HFF-Myc (cell line): ENCODE results near the gene KCNIP1.

ENCODE experiments used
- DNase-seq: peaks from one replicate; pipeline ENCODE4 v3.0.0-alpha.2; 2011; ENCODE audit warnings: low read depth; ENCODE audit errors: extremely low read depth
- H3K4me3 ChIP-seq: replicated peaks from 2 replicates; pipeline ENCODE4 v1.5.1; 2011; ENCODE audit warnings: low read depth, mild to moderate bottlenecking, control low read depth, low read length
- TF ChIP-seq, protein P1 (sequence below): IDR thresholded peaks from 2 replicates; pipeline ENCODE4 v1.5.1; 2012; ENCODE audit warnings: mild to moderate bottlenecking, low read depth, low read length, control low read depth; ENCODE audit errors: missing control alignments

KCNIP1 gene

DNA sequence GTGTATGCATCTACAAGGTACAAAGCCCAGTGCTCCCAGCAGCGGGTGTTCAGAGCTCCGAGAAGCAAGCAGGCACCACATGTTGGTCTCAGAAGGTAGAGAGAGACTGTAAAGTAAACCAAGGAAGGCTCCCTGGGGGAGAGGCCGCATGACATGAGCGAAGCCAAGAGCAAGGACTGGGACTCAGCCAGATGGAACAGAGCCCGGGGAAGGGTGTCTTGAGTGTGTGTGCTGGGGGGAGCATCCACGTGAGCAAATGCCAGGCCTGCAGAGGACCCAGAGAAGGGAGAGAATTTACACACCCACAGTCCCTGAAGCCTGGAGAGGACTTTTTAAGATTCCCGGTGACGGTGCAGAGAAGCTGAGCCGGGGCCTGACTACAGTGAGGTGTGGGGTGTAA is 15.2 kb upstream of the KCNIP1 start:
- DNase-seq: no peak
- H3K4me3 ChIP-seq: no peak overlapping the region
- TF ChIP-seq, protein P1, sequence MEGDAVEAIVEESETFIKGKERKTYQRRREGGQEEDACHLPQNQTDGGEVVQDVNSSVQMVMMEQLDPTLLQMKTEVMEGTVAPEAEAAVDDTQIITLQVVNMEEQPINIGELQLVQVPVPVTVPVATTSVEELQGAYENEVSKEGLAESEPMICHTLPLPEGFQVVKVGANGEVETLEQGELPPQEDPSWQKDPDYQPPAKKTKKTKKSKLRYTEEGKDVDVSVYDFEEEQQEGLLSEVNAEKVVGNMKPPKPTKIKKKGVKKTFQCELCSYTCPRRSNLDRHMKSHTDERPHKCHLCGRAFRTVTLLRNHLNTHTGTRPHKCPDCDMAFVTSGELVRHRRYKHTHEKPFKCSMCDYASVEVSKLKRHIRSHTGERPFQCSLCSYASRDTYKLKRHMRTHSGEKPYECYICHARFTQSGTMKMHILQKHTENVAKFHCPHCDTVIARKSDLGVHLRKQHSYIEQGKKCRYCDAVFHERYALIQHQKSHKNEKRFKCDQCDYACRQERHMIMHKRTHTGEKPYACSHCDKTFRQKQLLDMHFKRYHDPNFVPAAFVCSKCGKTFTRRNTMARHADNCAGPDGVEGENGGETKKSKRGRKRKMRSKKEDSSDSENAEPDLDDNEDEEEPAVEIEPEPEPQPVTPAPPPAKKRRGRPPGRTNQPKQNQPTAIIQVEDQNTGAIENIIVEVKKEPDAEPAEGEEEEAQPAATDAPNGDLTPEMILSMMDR: no peak

DNA sequence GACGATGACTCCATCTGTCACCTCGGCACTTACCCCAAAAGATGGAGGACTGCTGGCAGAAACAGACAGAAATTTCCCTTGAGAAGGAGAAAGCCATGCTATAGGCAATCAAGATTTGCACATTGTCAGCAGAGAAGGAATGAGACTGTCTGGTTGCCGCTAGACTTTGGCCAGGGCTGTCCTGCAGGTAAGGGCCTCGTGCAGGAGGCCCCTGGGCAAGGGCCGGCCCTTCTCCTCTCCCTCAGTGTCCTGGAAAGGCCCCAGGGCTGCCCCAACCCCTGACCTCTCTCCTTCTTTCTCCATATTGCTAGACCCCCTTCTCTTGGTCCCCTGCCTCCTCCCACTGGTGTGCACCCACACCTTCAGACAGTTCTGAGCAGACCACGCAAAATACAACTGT is 14.6 kb upstream of the KCNIP1 start:
- TF ChIP-seq, protein P1: no peak

DNA sequence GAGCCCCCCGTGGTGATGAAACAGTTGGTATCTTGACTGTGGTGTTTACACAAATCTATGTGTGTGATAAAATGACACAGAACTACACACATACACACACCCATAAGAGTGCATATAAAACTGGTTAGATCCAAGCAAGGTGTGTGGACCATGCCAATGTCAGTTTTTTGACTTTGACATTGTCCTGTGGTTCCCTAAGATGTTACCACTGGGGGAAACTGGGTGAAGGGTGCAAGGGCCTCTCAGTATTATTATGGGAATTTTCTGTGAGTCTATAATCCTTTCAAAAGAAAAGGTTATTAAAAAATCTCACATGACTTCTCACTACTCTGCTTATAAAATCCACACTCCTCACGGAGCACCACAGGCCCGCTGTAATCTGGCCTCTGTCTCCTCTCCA is 13.4 kb upstream of the KCNIP1 start:
- H3K4me3 ChIP-seq: no peak overlapping the region
- TF ChIP-seq, protein P1: no peak
- DNase-seq: no peak

More for the DNA sequence above, 14.6 kb upstream of the KCNIP1 start:
- DNase-seq: no peak
- no peak overlapping the region for H3K4me3 ChIP-seq

DNA sequence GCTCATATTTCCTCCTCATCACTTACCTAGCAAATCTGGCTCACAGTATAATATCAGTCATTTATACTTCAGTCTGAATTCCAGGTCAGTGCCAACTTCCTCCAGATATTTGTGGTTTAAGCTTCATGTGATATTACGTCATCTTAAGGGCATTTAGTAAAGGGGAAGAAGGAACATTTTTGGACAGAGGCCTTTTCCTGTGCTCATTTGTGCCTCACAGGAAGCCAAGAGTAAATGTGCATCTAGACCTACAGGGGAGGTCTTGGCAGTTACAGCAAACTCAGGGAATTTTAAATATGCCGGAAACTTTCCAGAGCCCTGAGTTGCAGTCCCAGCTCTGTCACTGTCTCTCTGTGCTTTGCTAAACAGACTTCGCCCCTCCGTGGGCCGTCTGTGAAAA is 12.3 kb upstream of the KCNIP1 start:
- DNase-seq: peak; percentile 49
- TF ChIP-seq, protein P1: no peak
- no peak overlapping the region for H3K4me3 ChIP-seq

DNA sequence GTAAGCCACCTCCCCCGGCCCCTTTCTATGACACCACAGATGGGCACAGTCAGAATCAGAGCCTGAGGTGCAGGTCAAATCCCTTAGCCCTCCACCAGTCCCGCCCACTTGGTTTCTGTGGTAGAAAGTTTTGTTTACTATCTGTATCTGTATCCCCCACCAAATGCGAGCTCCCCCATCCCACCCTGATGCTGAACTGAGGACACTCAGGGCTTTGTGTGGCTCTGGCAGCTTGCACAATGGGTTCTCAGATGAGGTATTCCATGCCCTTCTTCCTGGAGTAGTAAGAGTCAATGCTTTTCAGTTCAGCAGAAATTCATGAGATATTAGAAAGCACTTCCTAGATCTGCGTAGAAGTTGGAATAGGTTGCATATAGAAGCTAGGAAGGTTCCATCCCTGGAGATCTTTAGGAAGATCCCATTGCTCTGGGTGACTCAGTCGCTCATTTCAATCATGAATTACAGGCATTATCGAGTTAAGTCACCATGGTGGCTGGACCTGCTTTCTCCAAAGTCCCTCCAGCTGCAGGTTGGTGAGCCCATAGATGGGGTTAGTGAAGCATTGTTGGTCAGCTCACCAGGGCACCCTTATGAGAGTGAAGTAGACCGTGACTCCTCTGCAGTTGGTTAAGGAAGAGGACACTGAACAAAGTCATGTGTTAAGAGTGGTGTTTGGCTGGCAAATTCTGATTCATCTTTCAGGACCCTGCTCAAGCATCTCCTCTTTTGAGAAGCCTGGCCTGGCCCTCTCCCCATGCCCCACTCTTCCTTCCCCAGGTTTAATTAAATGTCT is 10.6 kb upstream of the KCNIP1 start:
- no peak overlapping the region for H3K4me3 ChIP-seq
- TF ChIP-seq, protein P1: no peak
- DNase-seq: no peak

DNA sequence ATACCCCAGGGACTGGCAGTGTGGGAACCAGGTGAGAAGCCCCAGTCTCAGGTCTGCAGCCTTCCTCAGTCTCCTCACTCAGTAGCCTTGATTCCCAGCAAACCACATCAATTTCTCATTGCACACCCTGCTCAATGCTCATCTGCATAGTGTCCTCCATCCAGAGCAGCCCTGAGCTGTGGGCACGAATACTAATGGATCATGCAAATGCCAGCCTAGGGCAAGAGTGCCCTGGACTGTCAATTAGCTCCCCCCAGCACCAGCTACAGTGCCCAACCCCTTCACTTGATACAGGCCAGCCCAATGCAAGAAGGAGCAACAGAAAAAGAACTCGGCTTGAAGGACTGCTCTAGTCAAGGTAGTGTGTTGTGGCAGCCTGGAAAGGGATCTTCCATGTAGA is 9.8 kb upstream of the KCNIP1 start:
- no peak for DNase-seq
- no peak overlapping the region for H3K4me3 ChIP-seq
- TF ChIP-seq, protein P1: no peak
